Measurements from ENCODE around the gene TBX2.

The TBX2 gene

DNA sequence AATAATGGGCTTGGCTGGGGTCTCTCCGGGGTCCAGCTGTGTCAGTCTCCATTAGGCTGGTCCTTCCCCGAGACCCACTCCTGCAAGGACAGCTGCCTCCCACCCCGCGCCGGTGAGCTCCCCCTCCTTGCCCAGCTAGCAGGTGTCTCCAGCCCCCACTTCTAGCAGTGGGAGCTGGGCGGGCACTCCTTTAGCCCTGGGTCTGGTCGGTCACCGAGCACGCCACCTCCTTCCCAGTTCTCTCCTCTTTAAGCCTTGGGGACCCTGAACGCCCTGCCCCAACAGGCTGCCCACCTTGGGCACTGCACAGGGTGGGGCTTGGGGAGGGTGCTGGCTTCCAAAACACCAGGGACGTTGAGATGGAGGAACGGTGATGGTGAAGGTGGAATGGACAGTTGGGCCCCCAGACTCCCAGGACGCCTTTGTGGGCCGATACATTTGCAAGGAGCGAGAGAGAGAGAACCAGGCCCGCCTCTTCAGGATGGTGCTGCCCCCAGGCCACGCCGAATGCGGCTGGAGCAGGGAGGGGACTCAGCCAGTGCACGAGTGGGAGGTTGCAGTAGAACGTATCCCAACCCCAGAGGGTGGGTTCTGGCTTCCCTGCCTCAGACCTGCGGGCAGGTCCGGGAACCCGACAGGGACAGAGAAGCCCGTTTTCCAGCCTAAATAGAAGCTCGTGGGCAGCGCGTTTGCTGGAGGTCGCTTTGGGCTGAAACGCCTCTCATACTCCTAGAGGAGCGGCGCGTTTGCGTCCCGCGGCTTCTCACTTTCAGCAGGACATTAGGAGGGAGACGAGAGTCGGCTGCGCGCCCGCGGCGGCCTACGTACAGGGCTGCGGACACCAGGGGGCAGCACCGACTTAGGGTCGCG, 10.7 kb downstream of the TBX2 start:
- DNase-seq (ENCODE audit: insufficient read length, low spot score) (peak; percentile 20), FAIRE-seq (no peak)

DNA sequence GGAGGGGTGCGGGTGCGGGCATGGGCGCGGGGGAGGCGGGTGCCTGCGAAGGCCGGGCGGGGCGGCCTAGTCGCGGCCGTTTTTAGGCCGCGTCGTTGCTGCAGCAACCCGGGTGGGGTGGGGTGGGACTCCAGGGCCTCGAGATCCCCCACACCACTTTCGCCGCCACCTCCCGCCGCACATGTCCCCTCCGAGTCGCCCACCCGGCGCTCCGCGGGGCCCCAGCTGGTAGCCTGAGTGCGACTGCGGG, 11.3 kb downstream of the TBX2 start:
- TF ChIP-seq SPI1 (IDR thresholded peaks at IDR 0.05; ENCODE audit: low read depth, low read length), result no peak
- no peak for TF ChIP-seq POU2F2 (IDR thresholded peaks at IDR 0.05; ENCODE audit: low read depth, low read length)
- no peak for TF ChIP-seq POLR2AphosphoS5 (IDR thresholded peaks at IDR 0.05; ENCODE audit: low read depth, low read length)
- no peak for TF ChIP-seq POLR2A (IDR thresholded peaks at IDR 0.05; ENCODE audit: low read depth, low read length)
- FAIRE-seq, result no peak
- peak; percentile 38 for DNase-seq (ENCODE audit: insufficient read length, low spot score)

More for the DNA sequence above, 10.7 kb downstream of the TBX2 start:
- TF ChIP-seq SPI1 (IDR thresholded peaks at IDR 0.05; ENCODE audit: low read depth, low read length) (no peak), PAX5 (IDR thresholded peaks at IDR 0.05; ENCODE audit: insufficient read depth, low read length, severe bottlenecking) (no peak), POLR2AphosphoS5 (IDR thresholded peaks at IDR 0.05; ENCODE audit: low read depth, low read length) (no peak), POLR2A (IDR thresholded peaks at IDR 0.05; ENCODE audit: low read depth, low read length) (no peak), TAF1 (IDR thresholded peaks at IDR 0.05; ENCODE audit: low read depth, low read length) (no peak), POU2F2 (IDR thresholded peaks at IDR 0.05; ENCODE audit: low read depth, low read length) (no peak)

DNA sequence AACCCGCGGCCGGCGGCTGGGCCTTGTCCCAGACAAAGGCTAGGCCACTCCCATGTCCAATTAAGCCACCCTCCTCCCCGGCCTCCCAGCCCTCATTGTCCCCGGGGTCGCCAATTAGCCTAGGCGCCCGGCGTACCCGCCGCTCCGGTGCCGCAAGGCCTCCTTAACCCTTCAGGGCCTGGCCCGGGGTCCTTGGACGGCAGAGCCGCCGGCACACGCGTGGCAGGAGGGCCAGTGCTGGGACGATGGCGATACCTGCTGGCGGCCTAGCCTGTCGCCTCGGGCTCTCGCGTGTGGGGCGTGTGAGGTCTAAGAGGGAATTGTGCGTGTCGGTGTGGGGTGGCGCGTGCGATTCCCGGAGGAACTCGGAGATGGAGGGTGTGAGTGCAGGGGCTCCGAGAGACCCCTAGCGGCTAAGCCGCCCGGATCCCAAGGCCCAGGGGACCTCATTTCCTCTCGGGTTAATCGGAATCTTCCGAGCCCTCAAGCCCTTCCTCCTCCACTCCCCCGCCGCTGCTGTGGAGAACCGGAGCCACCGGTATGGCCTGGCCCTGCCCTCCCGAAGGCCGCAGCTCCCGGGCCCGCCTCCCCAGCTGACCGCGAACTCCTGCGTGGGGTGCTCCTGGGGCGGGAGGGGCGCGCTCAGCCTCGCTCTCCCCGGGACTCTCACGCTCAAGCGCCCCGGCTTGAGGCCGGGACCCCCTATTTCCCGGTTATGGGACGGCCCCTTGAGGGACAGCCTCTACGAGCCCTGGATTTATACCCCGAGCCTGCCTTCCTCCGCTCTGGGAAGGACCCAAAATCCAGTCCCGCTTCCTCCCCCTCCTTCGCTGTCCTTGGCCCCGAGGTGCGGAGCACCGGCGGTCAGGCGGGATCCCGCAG, 11.9 kb downstream of the TBX2 start:
- FAIRE-seq, result no peak
- peak; percentile 43 for DNase-seq (ENCODE audit: insufficient read length, low spot score)
- TF ChIP-seq SPI1 (IDR thresholded peaks at IDR 0.05; ENCODE audit: low read depth, low read length), result no peak
- TF ChIP-seq TAF1 (IDR thresholded peaks at IDR 0.05; ENCODE audit: low read depth, low read length), result no peak
- no peak for TF ChIP-seq POLR2A (IDR thresholded peaks at IDR 0.05; ENCODE audit: low read depth, low read length)
- no peak for TF ChIP-seq POU2F2 (IDR thresholded peaks at IDR 0.05; ENCODE audit: low read depth, low read length)

DNA sequence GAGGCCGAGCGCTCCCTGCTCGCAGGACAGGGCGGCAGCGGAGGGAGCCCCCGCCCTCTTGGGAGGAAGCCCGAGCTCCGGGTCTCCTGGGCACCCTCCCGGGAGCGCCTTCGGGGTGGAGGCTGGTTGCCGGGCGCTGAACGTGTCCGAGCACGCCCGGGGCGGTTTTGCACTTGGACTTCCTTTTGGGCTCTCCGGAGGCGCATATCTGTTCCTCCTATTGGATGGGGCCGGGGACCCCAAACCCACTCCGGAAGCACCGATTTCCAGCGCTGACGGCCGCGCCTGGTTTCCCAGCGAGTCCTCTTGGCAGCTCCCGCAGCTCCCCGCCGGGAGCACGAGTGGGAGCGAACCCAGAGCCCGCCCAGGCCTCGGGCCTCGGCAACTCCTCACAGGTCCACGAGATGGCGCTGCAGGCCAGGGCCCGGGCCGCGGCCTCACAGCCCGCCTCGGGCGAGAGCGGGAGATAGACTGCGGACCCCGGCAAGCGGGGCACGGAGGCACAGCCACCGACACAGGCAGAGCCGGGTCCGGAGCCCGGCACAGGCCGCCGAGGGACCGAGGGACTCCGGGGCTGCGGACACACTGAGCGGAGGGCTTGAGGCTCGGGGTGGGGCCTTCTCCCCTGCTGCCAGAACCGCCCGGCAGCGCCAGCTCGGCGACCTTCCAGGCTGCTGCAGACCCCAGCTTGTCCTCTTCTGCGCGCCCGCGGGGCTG, 12.7 kb downstream of the TBX2 start:
- DNase-seq (ENCODE audit: insufficient read length, low spot score), result peak; percentile 91
- TF ChIP-seq PAX5 (IDR thresholded peaks at IDR 0.05; ENCODE audit: insufficient read depth, low read length, severe bottlenecking), result peak; percentile 36
- no peak for TF ChIP-seq TAF1 (IDR thresholded peaks at IDR 0.05; ENCODE audit: low read depth, low read length)
- 0 out of 2 replicates have a peak, but pooled peaks have one; percentile 26 for TF ChIP-seq POU2F2 (IDR thresholded peaks at IDR 0.05; ENCODE audit: low read depth, low read length)
- FAIRE-seq, result peak; percentile 78

DNA sequence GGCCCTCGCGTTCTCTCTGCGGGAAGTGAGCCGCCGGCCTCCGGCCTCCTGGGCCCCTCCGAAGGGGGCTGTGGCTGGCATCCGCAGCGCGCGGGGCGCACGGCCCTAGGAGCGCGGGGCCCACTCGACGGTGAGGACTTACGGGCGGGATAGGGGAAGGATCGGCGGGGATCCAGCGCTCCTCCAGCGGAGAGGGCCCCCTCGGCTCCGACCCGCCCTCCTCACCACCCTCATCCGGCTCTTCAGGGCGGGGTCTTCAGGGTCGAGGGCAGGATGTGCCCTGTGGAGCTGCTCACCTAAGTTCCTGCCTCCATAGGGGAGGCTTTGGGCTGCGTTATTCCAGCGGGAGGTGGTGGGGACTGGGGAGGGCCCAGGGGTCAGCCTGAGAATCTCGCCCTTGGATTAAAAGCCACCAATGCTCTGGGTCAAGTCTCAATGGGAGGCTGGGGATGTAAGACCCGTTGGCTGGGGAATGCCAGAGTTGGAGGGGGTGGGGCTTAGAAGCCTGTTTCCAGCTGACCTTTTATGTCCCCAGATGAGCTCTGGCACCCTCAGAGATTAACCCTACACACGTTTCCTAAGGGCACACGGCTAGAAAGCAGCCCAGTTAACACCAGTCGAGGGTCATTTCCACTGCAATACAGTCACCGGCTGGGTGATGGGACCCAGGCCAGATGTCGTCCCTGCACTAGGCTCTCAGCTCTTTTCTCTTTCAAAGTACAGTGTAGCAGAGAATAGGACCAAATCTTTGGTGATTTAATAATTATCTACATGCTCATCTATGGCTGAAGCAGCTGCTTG, 13.4 kb downstream of the TBX2 start:
- DNase-seq (ENCODE audit: insufficient read length, low spot score) (no peak), FAIRE-seq (no peak)
- TF ChIP-seq POLR2A (IDR thresholded peaks at IDR 0.05; ENCODE audit: low read depth, low read length), result no peak
- TF ChIP-seq TAF1 (IDR thresholded peaks at IDR 0.05; ENCODE audit: low read depth, low read length), result no peak
- no peak for TF ChIP-seq POLR2AphosphoS5 (IDR thresholded peaks at IDR 0.05; ENCODE audit: low read depth, low read length)
- TF ChIP-seq POU2F2 (IDR thresholded peaks at IDR 0.05; ENCODE audit: low read depth, low read length), result no peak
- no peak for TF ChIP-seq SPI1 (IDR thresholded peaks at IDR 0.05; ENCODE audit: low read depth, low read length)
- no peak for TF ChIP-seq PAX5 (IDR thresholded peaks at IDR 0.05; ENCODE audit: insufficient read depth, low read length, severe bottlenecking)

DNA sequence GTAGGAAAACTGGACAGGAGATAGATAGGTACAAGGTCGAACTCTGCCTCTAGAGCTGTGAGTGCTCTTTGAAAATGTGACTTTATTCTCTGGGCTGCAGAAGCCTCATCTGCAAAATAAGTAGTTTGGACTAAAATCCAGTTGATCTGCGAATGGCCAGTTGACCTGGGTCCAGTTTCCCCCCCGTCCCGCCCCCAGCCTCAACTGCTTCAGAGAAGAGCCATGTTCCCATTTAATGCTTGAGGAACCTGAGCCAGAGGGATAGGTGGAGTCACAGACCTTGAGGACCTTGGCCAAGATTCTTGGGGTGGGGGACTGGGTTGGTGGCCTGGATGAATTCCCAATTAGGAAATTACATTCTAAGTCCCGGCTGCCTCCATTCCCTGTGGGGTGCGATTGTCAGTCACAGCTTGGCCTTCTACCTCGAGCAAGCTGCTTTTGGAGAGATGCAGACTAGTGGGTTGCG, 14.1 kb downstream of the TBX2 start:
- FAIRE-seq (no peak), DNase-seq (ENCODE audit: insufficient read length, low spot score) (no peak)
- no peak for TF ChIP-seq TAF1 (IDR thresholded peaks at IDR 0.05; ENCODE audit: low read depth, low read length)
- TF ChIP-seq SPI1 (IDR thresholded peaks at IDR 0.05; ENCODE audit: low read depth, low read length), result no peak
- TF ChIP-seq POLR2AphosphoS5 (IDR thresholded peaks at IDR 0.05; ENCODE audit: low read depth, low read length), result no peak

DNA sequence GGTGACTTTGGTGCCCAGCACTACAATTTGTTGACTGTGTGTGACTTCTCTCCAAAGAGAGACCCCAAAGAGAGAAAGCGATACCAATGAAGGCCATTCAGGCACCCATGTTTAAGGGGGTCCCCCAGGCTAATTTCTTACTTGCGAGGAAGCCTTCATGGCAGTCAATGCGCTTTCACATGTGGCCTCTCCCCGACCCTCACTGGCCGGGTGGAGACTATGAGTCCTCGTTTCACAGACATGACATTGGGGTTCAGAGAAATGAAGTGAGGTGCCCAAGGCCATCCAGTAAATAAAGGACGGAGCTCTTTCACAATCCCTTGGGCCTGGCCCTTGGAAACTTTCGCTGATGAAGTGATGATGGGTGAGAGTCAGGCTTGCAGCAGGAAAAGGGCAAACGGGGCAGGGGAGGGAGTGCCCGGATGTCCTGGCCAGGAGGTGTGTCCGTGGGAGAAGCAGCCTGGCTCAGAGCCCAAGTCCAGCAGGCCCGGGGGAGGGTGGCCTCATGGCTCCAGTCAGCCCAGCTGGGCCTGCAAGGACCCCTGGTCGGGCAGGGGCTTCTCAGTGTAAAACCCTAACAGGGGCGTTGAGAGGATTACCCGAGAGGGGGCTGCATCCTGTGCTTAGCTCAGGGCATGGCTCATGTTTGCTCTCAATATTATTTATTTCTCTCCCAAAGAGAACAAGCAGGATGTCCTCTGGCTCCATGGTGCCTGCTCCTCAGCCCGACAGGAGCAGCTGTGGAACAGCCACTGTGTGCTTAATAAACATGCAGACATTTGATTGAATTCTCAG, 14.7 kb downstream of the TBX2 start:
- DNase-seq (ENCODE audit: insufficient read length, low spot score), result no peak
- no peak for FAIRE-seq
- TF ChIP-seq PAX5 (IDR thresholded peaks at IDR 0.05; ENCODE audit: insufficient read depth, low read length, severe bottlenecking) (no peak), POLR2AphosphoS5 (IDR thresholded peaks at IDR 0.05; ENCODE audit: low read depth, low read length) (no peak), POU2F2 (IDR thresholded peaks at IDR 0.05; ENCODE audit: low read depth, low read length) (no peak), SPI1 (IDR thresholded peaks at IDR 0.05; ENCODE audit: low read depth, low read length) (no peak)

DNA sequence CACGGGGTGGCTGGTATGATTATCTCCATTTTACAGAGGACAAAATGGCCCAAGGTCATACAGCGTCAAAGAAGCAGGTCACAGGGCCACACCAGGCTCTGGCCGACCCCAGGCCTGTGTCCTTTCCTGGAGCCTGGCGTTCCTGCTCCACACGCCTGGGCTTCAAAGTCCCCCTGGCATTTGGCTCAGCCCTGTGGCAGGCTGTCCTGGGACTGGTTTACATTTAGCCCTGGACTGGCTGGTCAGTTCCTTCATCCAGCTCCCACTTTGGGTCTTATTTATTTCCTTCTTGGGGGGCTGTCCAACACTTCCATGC, 15.3 kb downstream of the TBX2 start:
- TF ChIP-seq PAX5 (IDR thresholded peaks at IDR 0.05; ENCODE audit: insufficient read depth, low read length, severe bottlenecking) (no peak), POU2F2 (IDR thresholded peaks at IDR 0.05; ENCODE audit: low read depth, low read length) (no peak), TAF1 (IDR thresholded peaks at IDR 0.05; ENCODE audit: low read depth, low read length) (no peak), POLR2A (IDR thresholded peaks at IDR 0.05; ENCODE audit: low read depth, low read length) (no peak), POLR2AphosphoS5 (IDR thresholded peaks at IDR 0.05; ENCODE audit: low read depth, low read length) (no peak), SPI1 (IDR thresholded peaks at IDR 0.05; ENCODE audit: low read depth, low read length) (no peak)
- FAIRE-seq (no peak), DNase-seq (ENCODE audit: insufficient read length, low spot score) (no peak)
